GM21825 (cell line): Measurements from ENCODE around the gene MYCL.

Experiments
- ATAC-seq: cut with Tn5 transposase; IDR thresholded peaks from one replicate; pipeline ENCODE4 v1.9.1; 2021; ENCODE audit warnings: mild to moderate bottlenecking, moderate library complexity; ENCODE audit not compliant: unreplicated experiment

Gene MYCL

GRCh38 chr1:39857126-39857878, 44.4 kb downstream of the MYCL start:
- ATAC-seq, result no peak

GRCh38 chr1:39854738-39855137, 47.0 kb downstream of the MYCL start:
- ATAC-seq, result no peak

- ATAC-seq, result no peak
These were observed 47.4 kb downstream of the MYCL start for GRCh38 chr1:39854314-39854713.

GRCh38 chr1:39852876-39853275, 48.8 kb downstream of the MYCL start:
- ATAC-seq, result no peak

GRCh38 chr1:39852214-39852791, 49.4 kb downstream of the MYCL start:
- no peak for ATAC-seq

- no peak for ATAC-seq
These were observed 51.0 kb downstream of the MYCL start for GRCh38 chr1:39850606-39851216.

- no peak for ATAC-seq
These were observed 52.5 kb downstream of the MYCL start for GRCh38 chr1:39849203-39849602.

GRCh38 chr1:39847940-39848339, 53.8 kb downstream of the MYCL start:
- no peak for ATAC-seq

GRCh38 chr1:39846796-39847195, 54.9 kb downstream of the MYCL start:
- no peak for ATAC-seq

GRCh38 chr1:39845569-39846566, 55.8 kb downstream of the MYCL start:
- peak; percentile 72 for ATAC-seq
